Astrocyte of the cerebellum (primary cell): ENCODE data around the gene CDH4.

ENCODE experiments used
- DNase-seq: peaks from one replicate; pipeline ENCODE4 v3.0.0-alpha.2; 2011; ENCODE audit warnings: low read depth
- H3K4me3 ChIP-seq: 2 replicates; pipeline ENCODE4 v1.5.1; 2011; ENCODE audit warnings: mild to moderate bottlenecking, low read depth, low read length, moderate library complexity
- in situ Hi-C: cut with HindIII; loops from 2 replicates; pipeline ENCODE4 v1.10.0; 2017; ENCODE audit warnings: low sequenced_read_pairs
- TF ChIP-seq, protein P1 (sequence below): IDR thresholded peaks from 2 replicates; pipeline ENCODE4 v1.5.1; 2012; ENCODE audit warnings: low read length, low read depth, moderate library complexity, mild to moderate bottlenecking; ENCODE audit errors: missing control alignments

The CDH4 gene

GRCh38 chr20:61394088-61394799, 142.2 kb downstream of the CDH4 start:
- TF ChIP-seq, protein P1, sequence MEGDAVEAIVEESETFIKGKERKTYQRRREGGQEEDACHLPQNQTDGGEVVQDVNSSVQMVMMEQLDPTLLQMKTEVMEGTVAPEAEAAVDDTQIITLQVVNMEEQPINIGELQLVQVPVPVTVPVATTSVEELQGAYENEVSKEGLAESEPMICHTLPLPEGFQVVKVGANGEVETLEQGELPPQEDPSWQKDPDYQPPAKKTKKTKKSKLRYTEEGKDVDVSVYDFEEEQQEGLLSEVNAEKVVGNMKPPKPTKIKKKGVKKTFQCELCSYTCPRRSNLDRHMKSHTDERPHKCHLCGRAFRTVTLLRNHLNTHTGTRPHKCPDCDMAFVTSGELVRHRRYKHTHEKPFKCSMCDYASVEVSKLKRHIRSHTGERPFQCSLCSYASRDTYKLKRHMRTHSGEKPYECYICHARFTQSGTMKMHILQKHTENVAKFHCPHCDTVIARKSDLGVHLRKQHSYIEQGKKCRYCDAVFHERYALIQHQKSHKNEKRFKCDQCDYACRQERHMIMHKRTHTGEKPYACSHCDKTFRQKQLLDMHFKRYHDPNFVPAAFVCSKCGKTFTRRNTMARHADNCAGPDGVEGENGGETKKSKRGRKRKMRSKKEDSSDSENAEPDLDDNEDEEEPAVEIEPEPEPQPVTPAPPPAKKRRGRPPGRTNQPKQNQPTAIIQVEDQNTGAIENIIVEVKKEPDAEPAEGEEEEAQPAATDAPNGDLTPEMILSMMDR, result no peak
- no peak for DNase-seq
- in situ Hi-C loops, result no loop called here
- H3K4me3 ChIP-seq, result no peak overlapping the region

- no peak for DNase-seq
- TF ChIP-seq, protein P1, result no peak
- in situ Hi-C loops, result no loop called here
- H3K4me3 ChIP-seq, result no peak overlapping the region
These were observed 144.3 kb downstream of the CDH4 start for GRCh38 chr20:61396262-61396848.

- in situ Hi-C loops, result no loop called here
- TF ChIP-seq, protein P1, result no peak
- H3K4me3 ChIP-seq, result no peak overlapping the region
- DNase-seq, result no peak
These were observed 145.1 kb downstream of the CDH4 start for GRCh38 chr20:61397146-61397545.

DNA sequence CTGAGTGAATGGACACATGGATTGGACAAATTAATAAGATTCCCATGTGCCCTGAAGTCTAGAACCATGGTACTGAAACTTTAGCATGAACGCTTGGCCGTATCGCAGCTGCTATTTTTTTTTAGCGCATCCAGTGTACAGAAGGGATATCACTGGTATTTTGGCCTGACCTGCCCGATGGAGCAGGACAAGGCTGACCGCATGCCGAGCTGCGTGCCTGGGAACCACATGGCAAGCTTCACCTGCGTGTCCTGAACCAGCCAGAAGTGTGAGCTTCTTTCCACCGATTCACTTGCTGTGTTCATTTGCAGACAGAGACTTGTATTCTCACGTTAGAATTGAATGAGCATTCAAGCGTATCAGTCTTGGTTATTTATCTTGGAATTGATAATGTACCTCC, 145.7 kb downstream of the CDH4 start:
- TF ChIP-seq, protein P1, result no peak
- DNase-seq, result no peak
- H3K4me3 ChIP-seq, result no peak overlapping the region

DNA sequence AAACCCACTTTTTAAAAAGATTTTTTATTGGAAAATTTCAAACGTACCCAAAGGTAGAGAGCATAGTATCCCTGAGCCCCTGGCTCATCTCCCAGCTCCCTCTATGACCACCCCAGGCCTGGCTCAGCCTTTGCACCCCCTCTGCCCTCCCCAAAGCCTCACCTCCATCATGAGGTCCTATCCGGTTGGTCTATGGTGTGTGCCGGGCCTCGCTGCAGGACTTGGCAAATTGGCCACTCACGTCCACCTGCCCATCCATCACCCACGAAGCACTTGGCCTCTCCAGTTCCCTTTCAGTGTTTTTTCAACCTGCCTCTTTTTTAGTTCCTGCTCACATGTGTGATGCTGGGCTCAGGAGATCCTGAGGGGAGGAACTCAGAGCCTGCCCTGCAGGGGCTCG, 147.4 kb downstream of the CDH4 start:
- no peak for DNase-seq
- in situ Hi-C loops, result no loop called here
- no peak overlapping the region for H3K4me3 ChIP-seq
- TF ChIP-seq, protein P1, result no peak

More for the DNA sequence above, 145.7 kb downstream of the CDH4 start:
- in situ Hi-C loops, result no loop called here

GRCh38 chr20:61400499-61400898, 148.4 kb downstream of the CDH4 start:
- in situ Hi-C loops, result no loop called here
- no peak for DNase-seq
- H3K4me3 ChIP-seq, result no peak overlapping the region
- TF ChIP-seq, protein P1, result no peak
